ENCODE data around the gene ATG16L1. TPM values are rescaled to one million over a fixed set of nuclear protein-coding genes. Genes with fewer than 3 reads are reported as not detected.
"Not testable (repeated sequence)": the region's sequence is repeated elsewhere in the genome, so short reads cannot be mapped to it uniquely, and the experiment has no call there.

Gene ATG16L1
- total and polyA plus RNA-seq, 9 of the 15 experiments (the other 6 are each of a cell fraction or from before 2014, with no cell fraction given) = 6.4 to 21.3 (median 17.2) TPM

- TF ChIP-seq ZNF449 (CRISPR knock-in tag; IDR thresholded peaks at IDR 0.05) = no peak
- no peak for TF ChIP-seq ZBTB11 (CRISPR knock-in tag; IDR thresholded peaks at IDR 0.05)
- no peak for TF ChIP-seq TEAD2 (tag; IDR thresholded peaks at IDR 0.05)
- no peak for TF ChIP-seq HCFC1 (IDR thresholded peaks at IDR 0.05; ENCODE audit: low read depth, low read length)
Measured at GRCh38 chr2:233334915-233335314, 83.4 kb downstream of the ATG16L1 start (continued).

GRCh38 chr2:233336091-233336490 is 84.6 kb downstream of the ATG16L1 start:
- H3K36me3 ChIP-seq (ENCODE audit: control insufficient read depth, insufficient read depth, low read length); H3K9me1 ChIP-seq (ENCODE audit: control insufficient read depth, insufficient read depth, low read length); H2AFZ ChIP-seq (ENCODE audit: low read depth, low read length); H4K20me1 ChIP-seq (replicated peaks; ENCODE audit: control insufficient read depth, insufficient read depth, low read length); H3K27ac ChIP-seq (ENCODE audit: extremely low read depth, low read depth, low read length); H3K9ac ChIP-seq (ENCODE audit: insufficient read depth in 1 of 2, low read depth in 2 of 2, low read length in 2 of 2); in situ Hi-C loops (cut with MboI); intact Hi-C loops (cut with micrococcal nuclease); DNase-seq (ENCODE audit: extremely low read depth in 1 of 4, low spot score in 3 of 4); H3K9me3 ChIP-seq (replicated peaks; ENCODE audit: control insufficient read depth, insufficient read depth, low read depth, low read length); BruUV-seq (replicated peaks); FAIRE-seq; ATAC-seq; H3K4me3 ChIP-seq; H3K79me2 ChIP-seq (ENCODE audit: control insufficient read depth, insufficient read depth, low read length); CTCF ChIA-PET (ENCODE audit: low intra/inter-chr PET ratio); H3K27me3 ChIP-seq (ENCODE audit: control insufficient read depth in 2 of 2, insufficient read depth in 2 of 2, low read length in 2 of 2); H3K4me2 ChIP-seq (ENCODE audit: insufficient read depth, low read length): not testable (repeated sequence)
- 71% methylated on average over 8 of the region's 13 CpGs for WGBS (ENCODE audit: insufficient coverage, low coverage, missing lambda C conversion rate)
- H3K4me1 ChIP-seq (replicated peaks in 1 of 2; ENCODE audit: control insufficient read depth in 2 of 2, insufficient read depth in 2 of 2, low read length in 2 of 2) = peaks cover 6 to 11% of the 10 kb centered on the region in 2 experiments
- POLR2A ChIA-PET = interaction anchor here (0.8 kb wide), 1 partner anchor 15 kb away, joined by 3 read pairs; no protein-coding TSS in a partner anchor

Measured in K562 (cell line).